NCI-H2196 (cell line): ENCODE data around the gene ZNF274.
"Not testable (repeated sequence)": the region's sequence is repeated elsewhere in the genome, so short reads cannot be mapped to it uniquely, and the experiment has no call there.

ENCODE experiments used
- DNase-seq: peaks from one replicate; lab custom pipeline; 2025; ENCODE audit not compliant: unreplicated experiment; lab: John Stamatoyannopoulos, UW

ZNF274 gene

DNA sequence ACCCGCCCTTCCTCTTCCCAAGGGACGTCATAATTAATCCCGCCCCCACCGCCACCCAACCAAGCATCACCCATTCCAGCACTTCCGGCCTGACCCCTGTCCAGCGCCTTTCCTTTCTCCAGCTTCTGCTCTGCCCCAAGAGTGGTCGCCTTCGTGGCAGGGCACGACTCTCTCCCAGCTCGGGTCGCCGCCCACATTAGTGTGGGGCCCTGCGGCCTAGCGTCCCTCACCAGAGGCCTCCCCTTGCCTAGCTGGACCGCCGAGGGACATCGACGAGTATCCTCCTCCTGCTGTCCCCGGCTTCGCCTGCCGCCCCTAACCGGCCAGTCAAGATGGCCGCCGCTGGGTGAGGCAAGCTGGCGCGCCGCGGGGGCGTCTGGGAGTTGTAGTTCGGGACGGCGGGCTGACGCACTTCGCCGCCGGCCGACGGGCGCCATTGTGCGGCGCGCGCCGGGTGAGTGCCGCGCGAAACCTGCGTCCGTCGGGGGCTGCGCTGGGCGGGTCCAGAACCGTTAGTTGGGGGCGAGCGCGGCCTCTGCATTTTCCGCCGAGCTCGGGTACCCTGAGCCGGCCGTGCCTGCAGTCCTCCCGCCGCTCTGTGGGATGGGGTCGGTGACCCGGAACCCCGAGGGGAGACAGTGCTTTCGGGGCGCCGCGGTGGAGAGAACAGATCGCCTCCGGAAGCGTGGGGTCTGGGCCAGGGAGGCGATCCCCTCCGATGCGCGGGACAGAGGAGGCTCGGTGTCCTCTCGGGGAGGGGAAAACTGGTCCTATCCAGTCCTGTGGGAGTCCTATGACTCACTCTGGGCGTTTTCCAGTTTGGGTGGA, at the start of gene ZNF274:
Gene ZNF274 (plus strand): TSS at position 73 of the 828 bp plus-strand sequence. CDS start 905 bp downstream, outside the sequence.
- DNase-seq: peak; percentile 94

DNA sequence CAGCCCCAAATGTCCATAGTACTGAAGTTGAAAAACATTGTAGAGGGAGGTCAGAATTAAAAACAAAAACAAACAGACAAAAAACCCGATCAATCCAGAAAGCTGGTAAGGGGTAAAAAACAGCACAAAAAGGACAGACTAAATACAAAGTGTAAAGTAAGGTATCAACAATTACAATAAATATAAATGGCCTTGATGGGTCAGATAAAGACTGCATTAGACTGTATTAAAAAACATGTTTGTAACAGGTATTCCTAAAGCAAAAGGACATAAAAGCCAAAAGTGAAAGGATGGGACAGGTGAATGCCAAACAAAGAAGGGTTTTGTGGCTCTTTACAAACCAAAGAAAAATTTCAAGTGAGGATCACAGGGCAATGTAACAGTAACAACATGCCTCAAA, 48.6 kb upstream of the ZNF274 start:
- DNase-seq: no peak

DNA sequence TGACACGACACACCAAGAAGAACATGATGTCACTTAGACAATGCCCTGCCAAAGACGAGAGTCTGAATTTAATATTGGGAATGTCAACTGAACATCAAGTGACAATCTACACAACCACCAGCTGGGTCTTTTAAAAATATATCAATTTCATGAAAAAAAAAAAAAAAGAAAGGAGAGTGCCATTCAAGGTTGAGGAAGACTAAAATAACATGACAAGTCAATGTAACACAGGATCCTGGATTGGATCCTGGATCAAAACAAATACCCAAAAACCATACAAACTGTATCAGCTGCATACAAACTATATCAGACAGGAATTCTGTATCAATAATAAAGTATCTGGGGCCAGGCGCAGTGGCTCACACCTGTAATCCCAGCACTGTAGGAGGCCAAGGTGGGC, 37.0 kb upstream of the ZNF274 start:
- no peak for DNase-seq

DNA sequence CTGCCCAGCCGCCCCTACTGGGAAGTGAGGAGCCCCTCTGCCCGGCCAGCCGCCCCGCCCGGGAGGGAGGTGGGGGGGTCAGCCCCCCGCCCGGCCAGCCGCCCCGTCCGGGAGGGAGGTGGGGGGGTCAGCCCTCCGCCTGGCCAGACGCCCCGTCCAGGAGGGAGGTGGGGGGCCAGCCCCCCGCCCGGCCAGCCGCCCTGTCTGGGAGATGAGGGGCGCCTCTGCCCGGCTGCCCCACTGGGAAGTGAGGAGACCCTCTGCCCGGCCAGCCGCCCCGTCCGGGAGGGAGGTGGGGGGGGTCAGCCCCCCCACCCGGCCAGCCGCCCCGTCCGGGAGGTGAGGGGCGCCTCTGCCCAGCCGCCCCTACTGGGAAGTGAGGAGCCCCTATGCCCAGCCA, 35.4 kb upstream of the ZNF274 start:
- not testable (repeated sequence) for DNase-seq

DNA sequence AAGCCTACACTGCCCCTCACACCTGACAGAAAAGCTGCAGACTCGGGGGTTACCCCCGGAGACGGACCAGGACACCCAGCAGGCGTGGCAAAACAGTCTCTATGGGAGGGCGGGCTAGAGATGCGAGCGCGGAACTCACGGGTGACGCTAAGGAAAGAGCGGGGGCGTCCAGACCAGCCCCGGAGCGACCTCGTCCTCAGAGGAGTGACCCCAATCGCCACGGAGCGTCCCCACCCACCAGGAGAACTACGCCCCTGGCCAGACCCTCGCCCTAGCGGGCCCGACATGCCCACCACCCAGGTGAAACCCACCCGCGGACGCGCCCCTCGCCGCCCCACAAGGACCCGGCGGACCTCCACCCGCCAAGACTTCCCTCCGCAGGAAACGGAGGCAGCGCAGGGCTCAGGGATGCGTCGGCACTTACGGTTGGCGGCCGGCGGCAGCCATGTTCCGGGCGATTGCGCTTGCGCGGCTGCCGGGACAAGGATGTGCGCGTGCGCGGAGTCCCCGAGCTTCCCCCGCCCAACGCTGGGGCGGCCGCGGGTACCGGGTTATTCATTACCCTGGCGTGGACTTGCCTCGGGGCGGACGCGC, 32.4 kb upstream of the ZNF274 start, which contains the start of gene ZNF329:
Gene ZNF329 (minus strand): TSS at position 462 of the 594 bp plus-strand sequence. CDS start 21,286 bp downstream, outside the sequence.
- peak; percentile 85 for DNase-seq

DNA sequence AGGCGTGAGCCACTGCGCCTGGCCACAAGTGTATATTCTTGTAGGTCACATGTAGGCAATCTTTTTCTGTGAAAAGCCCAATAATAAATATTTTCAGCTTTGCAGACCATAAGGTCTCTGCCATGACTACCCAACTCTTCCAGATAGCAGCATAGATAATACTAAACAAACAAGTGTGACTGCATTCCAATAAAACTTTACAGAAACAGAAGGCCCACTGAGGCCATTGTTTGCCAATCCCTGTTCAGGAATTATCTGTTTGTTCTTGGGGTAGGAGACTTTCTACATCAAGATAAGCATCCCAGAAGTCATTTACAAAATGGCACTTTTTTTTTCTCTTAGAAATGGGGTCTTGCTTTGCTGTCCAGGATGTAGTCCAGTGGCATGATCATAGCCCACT, 29.5 kb upstream of the ZNF274 start:
- no peak for DNase-seq

DNA sequence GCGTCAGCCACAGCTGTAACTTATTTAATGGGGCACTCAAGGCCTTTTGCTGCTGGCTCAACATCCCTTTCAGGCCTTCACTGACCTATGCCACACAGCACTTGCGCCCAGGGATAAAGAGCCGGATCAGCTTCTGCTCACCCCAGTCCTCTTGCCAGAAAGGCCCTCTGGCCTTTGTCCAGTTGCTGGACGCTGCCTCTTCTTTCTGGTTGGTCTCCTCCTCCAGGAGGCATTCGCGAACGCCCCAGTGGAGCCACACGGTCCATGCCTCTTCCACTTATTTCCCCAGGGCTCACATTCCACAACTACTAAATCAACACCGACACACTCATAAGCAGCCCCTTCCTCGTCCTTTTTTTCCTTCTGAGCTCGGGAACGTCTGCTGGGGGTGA, 28.6 kb upstream of the ZNF274 start:
- no peak for DNase-seq

DNA sequence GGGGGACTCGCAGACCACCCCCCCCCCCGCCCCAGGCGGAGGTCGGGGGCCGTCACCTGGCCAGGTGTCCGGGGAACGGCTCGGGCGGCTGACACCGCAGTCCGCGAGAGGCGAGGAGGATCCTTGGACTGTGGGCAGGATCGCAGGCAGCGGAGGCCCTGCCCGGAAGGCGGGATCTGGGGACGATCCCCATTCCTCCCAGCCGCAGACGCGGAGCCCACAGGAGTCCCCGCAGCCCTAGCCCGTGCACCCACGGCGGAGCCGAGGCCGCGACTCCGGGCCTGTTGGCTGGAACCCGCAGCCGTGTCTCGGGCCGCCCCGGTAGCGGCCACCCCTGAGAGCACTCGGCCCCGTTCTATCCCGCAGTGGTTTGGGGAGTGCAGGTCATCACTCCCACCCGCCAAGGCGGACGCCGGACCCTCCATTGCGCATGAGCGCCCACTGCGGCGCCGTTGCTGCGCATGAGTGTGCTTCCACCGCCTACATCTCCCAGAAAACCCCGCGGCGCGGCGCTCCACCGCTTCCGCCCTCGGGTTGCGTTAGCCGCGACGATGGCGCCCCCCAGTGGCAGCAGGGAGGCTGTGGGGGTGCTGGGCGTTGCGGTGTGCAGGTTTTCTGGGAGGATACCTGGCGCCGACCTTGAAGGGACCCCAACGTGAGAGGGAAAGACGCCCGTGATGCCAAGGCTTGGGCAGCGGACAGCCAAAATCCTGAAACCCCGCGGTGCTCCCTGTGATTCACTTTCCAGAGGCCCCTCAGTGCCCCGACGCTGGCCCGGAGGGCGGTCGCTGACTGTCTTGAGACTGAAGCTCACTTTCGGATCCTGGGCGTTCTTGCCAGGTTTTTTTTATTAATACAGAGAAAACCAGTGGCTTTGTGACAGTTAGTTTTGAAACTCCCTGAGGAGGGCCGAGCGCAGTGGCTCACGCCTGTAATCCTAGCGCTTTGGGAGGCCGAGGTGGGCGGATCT, 27.9 kb upstream of the ZNF274 start:
- peak; percentile 95 for DNase-seq

DNA sequence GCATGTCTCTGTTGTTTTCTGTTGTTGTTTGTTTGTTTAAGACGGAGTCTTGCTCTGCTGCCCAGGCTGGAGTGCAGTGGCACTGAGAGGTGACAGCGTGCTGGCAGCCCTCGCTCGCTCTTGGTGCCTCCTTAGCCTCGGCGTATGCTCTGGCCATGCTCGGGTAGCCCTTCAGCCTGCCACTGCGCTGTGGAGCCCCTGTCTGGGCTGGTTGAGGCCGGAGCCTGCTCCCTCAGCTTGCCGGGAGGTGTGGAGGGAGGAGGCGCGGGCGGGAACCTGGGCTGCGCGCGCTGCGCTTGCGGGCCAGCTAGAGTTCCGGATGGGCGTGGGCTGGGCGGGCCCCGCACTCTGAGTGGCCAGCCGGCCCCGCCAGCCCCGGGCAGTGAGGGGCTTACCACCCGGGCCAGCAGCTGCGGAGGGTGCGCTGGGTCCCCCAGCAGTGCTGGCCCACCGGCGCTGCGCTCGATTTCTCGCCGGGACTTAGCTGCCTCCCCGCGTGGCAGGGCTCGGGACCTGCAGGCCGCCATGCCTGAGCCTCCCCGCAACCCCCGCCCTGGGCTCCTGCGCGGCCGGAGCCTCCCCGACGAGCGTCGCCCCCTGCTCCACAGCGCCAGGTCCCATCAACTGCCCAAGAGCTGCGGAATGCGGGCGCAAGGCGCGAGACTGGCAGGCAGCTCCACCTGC, 25.7 kb upstream of the ZNF274 start:
- DNase-seq: no peak

DNA sequence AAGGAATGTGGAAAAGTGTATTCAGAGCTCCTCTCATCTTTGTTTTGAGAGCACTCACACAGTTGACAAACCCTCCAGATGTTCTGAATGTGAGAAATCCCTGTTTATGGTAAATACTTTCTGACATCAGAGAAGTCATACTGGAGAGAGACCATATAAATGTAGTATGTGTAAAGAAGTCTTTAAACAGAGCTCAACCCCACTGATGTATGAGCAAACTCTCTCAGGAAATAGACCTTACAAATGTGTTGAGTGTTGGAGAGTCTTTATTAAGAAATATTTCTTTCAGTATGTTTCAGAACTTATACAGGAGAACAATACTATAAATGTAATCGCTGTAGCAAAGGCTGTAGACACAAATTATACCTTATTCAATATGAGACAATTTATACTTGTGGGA, 16.6 kb upstream of the ZNF274 start:
- DNase-seq: no peak

DNA sequence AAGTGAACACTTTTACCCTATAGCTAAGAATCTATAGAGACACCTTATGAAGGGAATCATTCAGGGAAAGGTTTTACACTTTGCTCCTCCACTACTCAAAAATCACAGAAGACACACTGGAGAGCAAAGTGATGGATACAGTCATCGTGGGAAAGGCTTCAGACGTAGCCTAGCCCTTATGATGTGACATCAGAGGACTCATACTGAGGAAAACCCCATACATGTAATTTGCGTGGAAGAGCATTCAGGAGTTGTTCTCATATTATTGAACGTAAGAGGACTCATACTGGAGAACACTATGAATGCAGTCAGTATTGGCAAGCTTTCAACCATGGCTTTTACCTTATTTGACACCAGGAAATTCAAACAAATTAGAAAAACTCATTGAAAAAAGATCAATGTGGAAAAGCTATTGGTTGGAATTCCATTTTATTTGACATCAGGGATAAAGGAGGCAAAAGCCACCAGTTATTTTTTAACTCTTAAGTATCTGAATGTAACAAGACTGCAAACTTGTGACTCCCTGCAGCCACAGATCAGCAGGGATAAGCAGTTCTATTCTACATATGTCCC, 16.1 kb upstream of the ZNF274 start:
- DNase-seq: no peak

DNA sequence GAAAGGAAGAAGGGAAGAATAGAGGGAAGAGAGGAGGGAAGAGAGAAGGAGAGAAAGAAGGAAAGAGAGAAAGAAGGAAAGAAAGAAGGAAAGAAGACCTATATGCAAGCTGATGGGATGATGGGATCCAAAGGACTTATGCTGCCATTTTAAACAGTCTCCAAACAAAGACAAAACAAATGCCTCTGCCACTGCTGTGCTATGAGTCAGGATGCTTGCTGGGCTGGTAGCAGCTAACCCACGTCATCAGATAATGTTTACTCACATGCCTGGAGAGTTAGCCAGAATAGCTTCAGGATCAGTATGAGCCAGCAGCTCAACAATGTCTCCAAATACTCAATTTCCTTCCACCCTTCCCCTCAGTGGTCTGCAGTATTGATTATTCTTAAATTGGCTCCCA, 12.0 kb upstream of the ZNF274 start:
- no peak for DNase-seq

DNA sequence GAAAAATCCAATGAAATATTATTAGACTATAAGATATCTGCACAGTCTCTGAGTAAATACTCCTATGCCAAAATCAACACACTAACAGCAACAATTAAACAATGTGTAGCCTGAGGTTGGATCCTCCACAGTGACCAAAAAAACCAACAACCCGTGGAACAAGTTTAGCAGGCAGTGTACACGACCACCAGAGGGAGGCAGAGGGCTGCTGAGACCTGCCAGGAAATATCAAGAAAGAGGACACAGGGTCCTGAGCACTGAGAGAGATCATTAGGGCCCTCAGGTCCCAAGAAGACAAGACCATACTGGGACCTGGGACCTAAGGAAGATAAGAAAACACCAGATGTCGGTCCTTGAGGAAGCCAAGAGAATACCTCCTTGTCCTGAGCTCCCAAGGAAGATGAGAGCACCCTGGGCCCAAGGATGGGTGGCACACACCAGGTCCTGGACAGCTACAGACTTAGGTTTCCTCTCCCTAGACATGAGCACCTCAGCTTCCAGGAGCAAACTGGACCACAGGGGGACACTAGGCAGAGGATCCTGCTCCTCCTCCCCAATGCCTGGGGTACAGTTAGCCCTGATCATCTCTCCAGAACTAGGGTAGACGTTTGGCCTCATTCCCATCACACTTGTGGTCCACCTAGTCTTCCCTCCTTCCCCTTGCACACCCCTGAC, 822 bp upstream of the ZNF274 start:
- DNase-seq: peak; percentile 6

DNA sequence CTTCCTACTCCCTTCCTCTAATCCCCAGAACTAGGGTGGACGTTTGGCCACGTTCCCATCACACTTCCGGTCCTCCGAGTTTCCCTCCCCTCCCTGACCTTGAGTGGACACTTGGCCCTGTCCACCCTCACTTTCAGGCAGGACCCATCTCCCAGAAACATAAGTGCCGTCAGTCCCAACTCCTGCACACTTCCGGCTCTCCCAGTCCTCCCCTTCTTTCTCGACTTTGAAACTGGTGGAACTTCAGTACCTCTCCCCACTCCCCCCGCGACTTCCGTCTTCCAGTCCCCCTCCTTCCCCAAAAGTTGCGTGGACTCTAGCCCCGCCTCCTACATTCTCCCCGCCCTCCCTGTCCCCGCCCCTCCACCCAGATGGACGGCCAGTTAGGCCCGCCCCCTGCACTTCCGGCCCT, 278 bp upstream of the ZNF274 start:
- DNase-seq: no peak

DNA sequence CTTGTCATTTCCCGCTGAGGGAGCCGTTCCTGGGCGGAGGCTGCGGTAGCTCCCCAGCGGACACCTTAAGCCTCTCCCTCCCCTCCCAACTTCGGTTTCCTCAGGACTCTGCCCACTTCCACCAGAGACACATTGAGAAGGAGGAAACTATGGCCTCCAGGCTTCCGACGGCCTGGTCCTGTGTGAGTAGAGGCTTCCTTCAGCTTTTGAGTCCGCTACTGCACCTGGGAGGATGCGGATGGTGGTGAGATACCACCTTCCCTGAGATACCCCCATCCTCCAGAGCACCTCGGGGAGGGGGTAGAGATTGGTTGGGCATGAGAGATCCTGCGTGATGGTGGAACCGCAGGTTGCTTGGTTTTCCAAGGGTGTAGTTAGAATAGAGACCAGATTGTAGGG, 955 bp downstream of the ZNF274 start:
- no peak for DNase-seq

DNA sequence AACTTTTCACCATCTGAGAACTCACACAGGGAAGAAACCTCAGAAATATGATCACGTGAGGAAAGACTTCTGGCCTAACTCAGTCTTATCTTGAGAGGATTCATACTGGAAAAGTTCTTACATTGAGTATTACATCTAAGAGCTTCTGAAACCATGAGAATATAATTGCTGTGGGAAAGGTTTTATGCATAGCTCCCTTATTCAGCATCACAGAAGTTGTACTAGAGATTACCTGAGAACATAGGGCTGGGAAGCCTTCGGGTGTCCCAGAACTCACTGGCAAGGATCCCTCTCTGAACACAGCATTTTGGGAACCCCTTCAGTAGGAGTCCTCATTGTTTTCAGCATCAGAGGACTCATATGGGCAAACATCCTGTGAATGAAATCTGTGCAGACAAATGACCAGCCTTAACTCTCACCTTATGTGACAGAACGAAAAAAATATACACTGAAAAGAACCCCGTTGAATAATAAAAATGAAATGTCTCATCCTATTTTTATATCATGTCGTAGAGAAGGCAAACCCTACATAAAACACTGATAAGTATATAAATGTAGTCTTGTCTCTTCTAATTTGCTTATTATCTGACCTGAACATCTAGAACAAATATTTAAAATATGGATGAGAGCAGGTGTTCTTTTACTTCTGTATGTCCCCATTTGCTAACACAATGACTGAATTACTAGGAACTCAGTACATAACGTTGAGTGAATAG, 14.2 kb downstream of the ZNF274 start:
- DNase-seq: no peak

DNA sequence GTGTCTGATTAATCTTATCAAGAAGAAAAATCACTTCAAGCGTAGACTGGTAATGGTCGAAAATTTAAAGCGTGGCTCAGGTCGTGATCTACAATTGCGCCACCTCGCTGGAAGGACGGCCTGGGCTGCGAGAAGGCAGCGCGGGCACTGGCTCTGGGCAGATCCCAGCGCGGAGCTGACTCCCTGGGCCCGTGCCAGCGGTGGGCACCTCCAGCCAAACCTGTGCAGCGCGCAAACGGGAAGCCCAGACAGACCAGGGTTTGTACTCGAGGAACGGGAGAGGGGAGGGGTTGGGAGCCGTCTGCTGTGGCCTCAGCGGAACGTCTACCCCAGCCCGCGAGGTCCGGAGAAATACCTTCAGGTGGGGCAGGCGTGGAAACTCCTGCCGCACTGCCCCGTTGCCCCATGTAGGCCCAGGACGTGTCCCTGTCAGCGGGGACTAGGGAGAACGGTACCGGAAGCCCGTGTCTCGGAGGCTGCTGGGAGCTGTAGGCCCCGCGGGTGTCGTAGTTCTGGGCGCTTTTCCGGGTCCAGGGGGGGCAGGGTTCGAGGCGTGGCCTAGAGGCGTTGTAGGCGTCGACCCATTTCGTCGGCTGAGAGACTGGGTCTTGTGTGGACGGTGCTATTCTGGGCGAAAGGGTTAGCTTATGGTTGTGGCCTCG, 21.1 kb downstream of the ZNF274 start:
- no peak for DNase-seq

DNA sequence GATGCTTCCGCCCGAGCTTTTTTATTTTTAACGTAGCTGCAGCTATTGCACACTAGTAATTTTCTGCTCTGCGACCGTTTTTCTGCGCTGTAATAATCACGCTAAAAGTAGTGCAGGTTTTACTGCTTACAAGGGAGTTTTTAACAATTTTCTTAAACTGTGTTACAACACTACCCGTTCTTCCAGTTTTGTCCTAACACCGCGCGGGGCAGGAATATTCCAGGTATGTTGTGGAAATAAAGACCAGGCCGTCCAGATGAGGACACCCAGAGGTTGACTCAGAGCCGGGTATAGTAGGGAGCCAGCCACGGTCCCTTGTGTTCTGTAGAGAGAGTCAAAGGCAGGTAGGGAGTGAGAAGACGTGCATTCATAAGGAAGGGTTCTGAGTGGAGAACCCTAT, 21.7 kb downstream of the ZNF274 start:
- DNase-seq: no peak

DNA sequence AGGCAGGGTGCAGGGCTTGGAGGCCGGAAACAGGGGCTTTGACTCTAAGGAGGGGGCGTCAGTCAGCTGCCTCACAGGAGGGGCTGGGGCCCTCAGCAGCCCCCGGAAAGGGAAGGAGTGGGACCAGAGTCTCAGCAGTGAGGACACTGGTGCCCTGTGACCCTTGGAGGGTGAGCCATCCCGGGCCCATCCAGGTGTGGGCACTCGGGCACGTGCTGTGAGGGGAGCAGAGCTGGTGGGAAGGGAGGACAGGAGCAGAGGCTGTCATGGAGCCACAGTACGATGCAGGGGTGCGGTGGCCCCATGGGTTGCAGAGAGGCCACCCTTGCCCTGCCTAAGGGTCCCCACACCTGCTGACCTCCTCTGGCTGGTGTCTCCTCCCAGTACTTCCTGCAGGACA, 26.7 kb downstream of the ZNF274 start:
- no peak for DNase-seq
